Astrocyte (in vitro differentiated cells and primary cell): ENCODE results near the gene R3HDML. TPM values are rescaled to one million over a fixed set of nuclear protein-coding genes. Genes with fewer than 3 reads are reported as not detected.

Source experiments
- DNase-seq: peaks from one replicate; pipeline ENCODE4 v3.0.0-alpha.2; 2010; ENCODE audit warnings: low read depth
- FAIRE-seq: peaks from 2 replicates; lab custom pipeline; 2011; peaks lifted over from hg19 to GRCh38; lab: Jason Lieb, UNC
- H2AFZ ChIP-seq: 2 replicates; pipeline ENCODE4 v1.6.0; 2012; ENCODE audit warnings: low read depth, low read length, inconsistent platforms
- H3K27ac ChIP-seq: 2 replicates; pipeline ENCODE4 v1.5.1; 2011; ENCODE audit warnings: low read depth, low read length, inconsistent platforms
- H3K27me3 ChIP-seq: 2 replicates; pipeline ENCODE4 v1.6.0; 2011; ENCODE audit warnings: low read length, inconsistent platforms; ENCODE audit not compliant: insufficient read depth
- H3K36me3 ChIP-seq: 2 replicates; pipeline ENCODE4 v1.5.1; 2011; ENCODE audit warnings: low read length, inconsistent platforms; ENCODE audit not compliant: insufficient read depth
- H3K4me1 ChIP-seq: 2 replicates; pipeline ENCODE4 v1.5.1; 2011; ENCODE audit warnings: low read length, inconsistent platforms; ENCODE audit not compliant: insufficient read depth
- H3K4me2 ChIP-seq: 2 replicates; pipeline ENCODE4 v1.6.0; 2012; ENCODE audit warnings: low read length, inconsistent platforms
- H3K4me3 ChIP-seq: 2 replicates; pipeline ENCODE4 v1.5.1; 2011; ENCODE audit warnings: low read depth, mild to moderate bottlenecking, low read length, inconsistent platforms; ENCODE audit not compliant: insufficient read depth
- H3K79me2 ChIP-seq: 2 replicates; pipeline ENCODE4 v1.6.0; 2012; ENCODE audit warnings: mild to moderate bottlenecking, low read length, inconsistent platforms; ENCODE audit not compliant: insufficient read depth
- H3K9ac ChIP-seq: 2 replicates; pipeline ENCODE4 v1.6.0; 2012; ENCODE audit warnings: mild to moderate bottlenecking, low read length, inconsistent platforms
- H3K9me3 ChIP-seq: 2 replicates; pipeline ENCODE4 v1.5.1; 2012; ENCODE audit warnings: low read depth, mild to moderate bottlenecking, low read length, inconsistent platforms; ENCODE audit not compliant: insufficient read depth
- H4K20me1 ChIP-seq: 2 replicates; pipeline ENCODE4 v1.6.0; 2012; ENCODE audit warnings: low read length, inconsistent platforms; ENCODE audit not compliant: insufficient read depth
- H3K27ac Mint-ChIP-seq: one replicate; pipeline ENCODE4 v1.8.0; 2021; ENCODE audit warnings: mild to moderate bottlenecking, mixed read lengths; ENCODE audit not compliant: unreplicated experiment
- H3K27me3 Mint-ChIP-seq: one replicate; pipeline ENCODE4 v1.8.0; 2021; ENCODE audit warnings: low read depth, mixed read lengths; ENCODE audit not compliant: unreplicated experiment
- H3K36me3 Mint-ChIP-seq: one replicate; pipeline ENCODE4 v1.8.0; 2021; ENCODE audit warnings: low read depth, mixed read lengths; ENCODE audit not compliant: unreplicated experiment
- H3K4me1 Mint-ChIP-seq: one replicate; pipeline ENCODE4 v1.8.0; 2021; ENCODE audit warnings: low read depth, mixed read lengths; ENCODE audit not compliant: unreplicated experiment
- H3K4me3 Mint-ChIP-seq: one replicate; pipeline ENCODE4 v1.8.0; 2021; ENCODE audit warnings: mild to moderate bottlenecking, moderate library complexity, mixed read lengths; ENCODE audit not compliant: unreplicated experiment
- H3K9me3 Mint-ChIP-seq: one replicate; pipeline ENCODE4 v1.8.0; 2021; ENCODE audit warnings: mild to moderate bottlenecking, mixed read lengths; ENCODE audit not compliant: unreplicated experiment
- CTCF ChIP-seq: IDR thresholded peaks from 2 replicates; pipeline ENCODE4 v1.5.1; 2011; ENCODE audit warnings: low read depth, mild to moderate bottlenecking, inconsistent platforms, low read length, moderate library complexity; ENCODE audit not compliant: insufficient read depth
- EZH2 ChIP-seq: IDR thresholded peaks from 2 replicates; pipeline ENCODE4 v1.6.1; 2012; ENCODE audit warnings: mild to moderate bottlenecking, low read length, inconsistent platforms; ENCODE audit not compliant: insufficient read depth
- total RNA-seq: library from RNA; stranded (reverse); gene quantifications from 2 replicates; pipeline ENCODE4 v1.2.1, GENCODE V29; 2021

R3HDML gene
- total RNA-seq, 1 donor from 2014 or later = 0.25 TPM

- H3K4me3 Mint-ChIP-seq = peak within 1 kb of the TSS; percentile 93
Measured at GRCh38 chr20:44310664-44311639, 25.9 kb upstream of the R3HDML start, which contains the start of gene FITM2. Gene FITM2, minus strand, starts transcription at chr20:44311202. Its CDS starts 54 bp downstream, at chr20:44311148.

GRCh38 chr20:44314870-44315269 lies 22.0 kb upstream of the R3HDML start:
- TF ChIP-seq EZH2 (no peak), CTCF (no peak)
- peaks cover 2% of the 10 kb centered on the region for H3K27me3 Mint-ChIP-seq
- no peak overlapping the region for H2AFZ ChIP-seq
- no peaks in the 10 kb centered on the region for H4K20me1 ChIP-seq
- no peaks in the 10 kb centered on the region for H3K36me3 ChIP-seq
- no peak overlapping the region for H3K9ac ChIP-seq
- H3K4me1 Mint-ChIP-seq = peaks cover 6% of the 10 kb centered on the region
- no peak overlapping the region for H3K4me3 Mint-ChIP-seq
- no peaks in the 10 kb centered on the region for H3K36me3 Mint-ChIP-seq
- no peaks in the 10 kb centered on the region for H3K9me3 ChIP-seq
- H3K4me3 ChIP-seq = no peak overlapping the region
- DNase-seq (no peak), FAIRE-seq (no peak)
- peaks cover 8% of the 10 kb centered on the region for H3K4me1 ChIP-seq
- no peak overlapping the region for H3K27ac Mint-ChIP-seq
- H3K4me2 ChIP-seq = no peak overlapping the region
- peaks cover 4% of the 10 kb centered on the region for H3K27me3 ChIP-seq
- H3K9me3 Mint-ChIP-seq = peaks cover 2% of the 10 kb centered on the region
- no peak overlapping the region for H3K27ac ChIP-seq
- H3K79me2 ChIP-seq = peaks cover 5% of the 10 kb centered on the region

More at GRCh38 chr20:44310664-44311639, 25.9 kb upstream of the R3HDML start, which contains the start of gene FITM2:
- H4K20me1 ChIP-seq = no peaks in the 10 kb centered on the region
- FAIRE-seq (no peak), DNase-seq (peak; percentile 92)
- H3K27ac ChIP-seq = peak within 1 kb of the TSS; percentile 43
- H3K36me3 ChIP-seq = no peaks in the 10 kb centered on the region
- H3K4me3 ChIP-seq = peak within 1 kb of the TSS; percentile 86
- H3K9ac ChIP-seq = peak within 1 kb of the TSS; percentile 88
- peak within 1 kb of the TSS; percentile 99 for H2AFZ ChIP-seq
- Mint-ChIP-seq H3K36me3 (no peaks in the 10 kb centered on the region), H3K4me1 (peaks cover 8% of the 10 kb centered on the region), H3K27me3 (no peaks in the 10 kb centered on the region), H3K27ac (peak within 1 kb of the TSS; percentile 12), H3K9me3 (no peaks in the 10 kb centered on the region)
- peaks cover 4% of the 10 kb centered on the region for H3K27me3 ChIP-seq
- TF ChIP-seq EZH2 = no peak
- TF ChIP-seq CTCF = peak; percentile 79
- H3K4me2 ChIP-seq = peak within 1 kb of the TSS; percentile 96
- H3K9me3 ChIP-seq = no peaks in the 10 kb centered on the region
- H3K4me1 ChIP-seq = peaks cover 11% of the 10 kb centered on the region
- peaks cover 5% of the 10 kb centered on the region for H3K79me2 ChIP-seq
